Measurements from ENCODE around the gene CDC42BPB.

DNA sequence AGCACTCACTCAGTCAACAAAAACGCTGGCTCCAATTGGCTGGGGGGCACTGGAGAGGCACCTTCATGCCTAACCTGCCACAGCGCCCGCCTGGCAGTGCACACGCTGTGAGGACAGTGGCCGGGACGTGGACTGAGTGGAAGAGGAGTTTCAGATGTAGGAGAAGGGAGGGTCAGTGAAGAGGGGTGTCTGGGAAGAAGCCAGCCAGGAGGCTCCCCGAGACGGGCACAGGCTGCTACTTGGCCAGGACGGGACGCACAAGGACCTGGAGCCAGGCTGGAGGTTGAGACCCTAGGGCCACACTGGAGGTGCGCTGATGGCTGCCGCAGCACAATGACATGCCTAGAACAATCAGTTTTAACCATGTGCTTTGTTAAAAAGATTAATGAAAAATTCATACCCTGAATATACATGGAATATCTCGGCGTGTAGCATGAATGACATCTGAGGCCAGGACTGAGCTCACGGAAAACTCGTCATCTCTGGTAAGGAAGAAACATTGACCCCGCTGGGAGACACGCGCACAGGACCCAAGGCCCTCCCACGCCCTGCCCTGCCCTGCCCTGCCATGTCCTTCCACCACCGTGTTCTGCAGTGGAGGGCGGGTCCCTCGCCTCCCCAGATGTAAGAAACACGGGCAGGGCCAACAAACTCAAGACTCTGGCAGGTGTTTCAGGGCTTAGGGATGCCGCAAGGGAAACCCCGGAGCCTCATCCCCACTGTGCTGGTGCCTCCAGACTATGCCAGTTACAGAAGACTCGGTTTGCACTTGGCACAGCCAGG lies 109.8 kb downstream of the CDC42BPB start:
- TF ChIP-seq, protein P1, sequence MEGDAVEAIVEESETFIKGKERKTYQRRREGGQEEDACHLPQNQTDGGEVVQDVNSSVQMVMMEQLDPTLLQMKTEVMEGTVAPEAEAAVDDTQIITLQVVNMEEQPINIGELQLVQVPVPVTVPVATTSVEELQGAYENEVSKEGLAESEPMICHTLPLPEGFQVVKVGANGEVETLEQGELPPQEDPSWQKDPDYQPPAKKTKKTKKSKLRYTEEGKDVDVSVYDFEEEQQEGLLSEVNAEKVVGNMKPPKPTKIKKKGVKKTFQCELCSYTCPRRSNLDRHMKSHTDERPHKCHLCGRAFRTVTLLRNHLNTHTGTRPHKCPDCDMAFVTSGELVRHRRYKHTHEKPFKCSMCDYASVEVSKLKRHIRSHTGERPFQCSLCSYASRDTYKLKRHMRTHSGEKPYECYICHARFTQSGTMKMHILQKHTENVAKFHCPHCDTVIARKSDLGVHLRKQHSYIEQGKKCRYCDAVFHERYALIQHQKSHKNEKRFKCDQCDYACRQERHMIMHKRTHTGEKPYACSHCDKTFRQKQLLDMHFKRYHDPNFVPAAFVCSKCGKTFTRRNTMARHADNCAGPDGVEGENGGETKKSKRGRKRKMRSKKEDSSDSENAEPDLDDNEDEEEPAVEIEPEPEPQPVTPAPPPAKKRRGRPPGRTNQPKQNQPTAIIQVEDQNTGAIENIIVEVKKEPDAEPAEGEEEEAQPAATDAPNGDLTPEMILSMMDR (IDR thresholded peaks at IDR 0.05; ENCODE audit: insufficient read depth, low read length, poor library complexity, severe bottlenecking), result no peak
- no peak for TF ChIP-seq EZH2phosphoT487 (conservative IDR thresholded peaks at IDR 0.05; ENCODE audit: low read length)

Data from SU-DHL-6 (cell line).